GM19328 (cell line): ENCODE results near the gene MARS1.

ENCODE experiments used
- ATAC-seq: cut with Tn5 transposase; IDR thresholded peaks from one replicate; pipeline ENCODE4 v1.9.1; 2021; ENCODE audit warnings: mild to moderate bottlenecking, moderate library complexity; ENCODE audit not compliant: unreplicated experiment

Gene MARS1

DNA sequence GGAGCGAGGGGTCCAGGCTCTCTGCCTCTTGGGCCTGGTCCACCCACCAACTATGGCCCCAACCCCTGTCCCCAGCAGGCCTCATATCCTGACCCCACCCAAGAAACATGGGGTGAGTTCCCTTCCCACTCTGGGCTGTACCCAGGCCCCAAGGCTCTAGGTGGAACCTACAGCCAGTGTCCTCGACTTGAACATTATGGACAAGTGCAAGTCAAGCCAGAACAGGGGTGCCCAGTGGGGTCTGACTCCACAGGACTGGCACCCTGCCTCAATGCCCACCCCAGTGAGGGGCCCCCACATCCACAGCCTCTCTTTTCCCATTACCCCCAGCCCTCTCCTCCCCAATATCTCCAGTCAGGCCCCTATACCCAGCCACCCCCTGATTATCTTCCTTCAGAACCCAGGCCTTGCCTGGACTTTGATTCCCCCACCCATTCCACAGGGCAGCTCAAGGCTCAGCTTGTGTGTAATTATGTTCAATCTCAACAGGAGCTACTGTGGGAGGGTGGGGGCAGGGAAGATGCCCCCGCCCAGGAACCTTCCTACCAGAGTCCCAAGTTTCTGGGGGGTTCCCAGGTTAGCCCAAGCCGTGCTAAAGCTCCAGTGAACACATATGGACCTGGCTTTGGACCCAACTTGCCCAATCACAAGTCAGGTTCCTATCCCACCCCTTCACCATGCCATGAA, 16.8 kb upstream of the MARS1 start:
- no peak for ATAC-seq

DNA sequence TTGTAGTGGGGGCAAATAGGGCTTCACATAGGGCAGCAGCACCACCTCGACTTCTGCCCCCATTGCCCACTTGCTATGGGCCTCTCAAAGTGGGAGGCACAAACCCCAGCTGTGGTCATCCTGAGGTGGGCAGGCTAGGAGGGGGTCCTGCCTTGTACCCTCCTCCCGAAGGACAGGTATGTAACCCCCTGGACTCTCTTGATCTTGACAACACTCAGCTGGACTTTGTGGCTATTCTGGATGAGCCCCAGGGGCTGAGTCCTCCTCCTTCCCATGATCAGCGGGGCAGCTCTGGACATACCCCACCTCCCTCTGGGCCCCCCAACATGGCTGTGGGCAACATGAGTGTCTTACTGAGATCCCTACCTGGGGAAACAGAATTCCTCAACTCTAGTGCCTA, 16.2 kb upstream of the MARS1 start:
- ATAC-seq, result no peak

DNA sequence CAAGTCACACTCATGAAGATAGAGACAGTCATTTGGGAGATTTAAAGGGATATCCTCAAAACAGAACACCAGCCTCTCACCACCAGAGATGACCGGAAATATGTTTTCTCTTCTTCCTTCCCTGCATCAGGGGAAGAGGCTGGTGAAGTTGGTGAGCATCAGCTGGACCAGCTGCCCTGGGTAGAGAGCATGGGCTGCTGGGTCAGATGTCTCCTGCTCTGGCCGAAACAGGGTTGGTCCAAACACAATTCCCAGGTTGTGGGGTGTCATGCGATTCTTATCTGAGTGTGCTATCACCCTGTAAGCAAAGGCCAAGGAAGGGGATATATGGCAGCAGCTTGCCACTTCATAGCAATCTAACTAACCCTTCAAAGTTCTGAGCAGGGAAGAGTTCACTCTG, 15.5 kb upstream of the MARS1 start:
- no peak for ATAC-seq

- no peak for ATAC-seq
These were observed 14.5 kb upstream of the MARS1 start for GRCh38 chr12:57473392-57473791.

DNA sequence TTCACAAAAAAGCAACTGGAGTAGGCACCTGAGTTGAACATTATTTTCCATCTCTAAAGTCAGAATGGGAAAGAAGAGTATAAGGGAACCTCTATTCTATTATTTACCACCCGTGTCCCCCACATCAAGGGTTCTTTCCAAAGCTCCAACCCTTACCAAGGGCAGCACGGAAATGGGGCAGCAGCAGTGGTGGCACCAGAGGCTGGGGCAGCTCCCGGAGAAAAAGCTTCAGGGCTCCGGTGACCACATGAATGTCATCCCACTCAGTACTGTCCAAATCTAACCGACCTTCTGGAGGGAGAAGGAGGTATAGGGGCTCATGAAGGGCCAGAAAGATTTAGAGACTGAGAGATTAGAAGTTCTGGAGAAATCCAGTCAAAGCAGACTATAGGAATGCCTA, 14.0 kb upstream of the MARS1 start:
- no peak for ATAC-seq

GRCh38 chr12:57474430-57474829, 13.4 kb upstream of the MARS1 start:
- no peak for ATAC-seq

GRCh38 chr12:57474862-57475261, 13.0 kb upstream of the MARS1 start:
- no peak for ATAC-seq

DNA sequence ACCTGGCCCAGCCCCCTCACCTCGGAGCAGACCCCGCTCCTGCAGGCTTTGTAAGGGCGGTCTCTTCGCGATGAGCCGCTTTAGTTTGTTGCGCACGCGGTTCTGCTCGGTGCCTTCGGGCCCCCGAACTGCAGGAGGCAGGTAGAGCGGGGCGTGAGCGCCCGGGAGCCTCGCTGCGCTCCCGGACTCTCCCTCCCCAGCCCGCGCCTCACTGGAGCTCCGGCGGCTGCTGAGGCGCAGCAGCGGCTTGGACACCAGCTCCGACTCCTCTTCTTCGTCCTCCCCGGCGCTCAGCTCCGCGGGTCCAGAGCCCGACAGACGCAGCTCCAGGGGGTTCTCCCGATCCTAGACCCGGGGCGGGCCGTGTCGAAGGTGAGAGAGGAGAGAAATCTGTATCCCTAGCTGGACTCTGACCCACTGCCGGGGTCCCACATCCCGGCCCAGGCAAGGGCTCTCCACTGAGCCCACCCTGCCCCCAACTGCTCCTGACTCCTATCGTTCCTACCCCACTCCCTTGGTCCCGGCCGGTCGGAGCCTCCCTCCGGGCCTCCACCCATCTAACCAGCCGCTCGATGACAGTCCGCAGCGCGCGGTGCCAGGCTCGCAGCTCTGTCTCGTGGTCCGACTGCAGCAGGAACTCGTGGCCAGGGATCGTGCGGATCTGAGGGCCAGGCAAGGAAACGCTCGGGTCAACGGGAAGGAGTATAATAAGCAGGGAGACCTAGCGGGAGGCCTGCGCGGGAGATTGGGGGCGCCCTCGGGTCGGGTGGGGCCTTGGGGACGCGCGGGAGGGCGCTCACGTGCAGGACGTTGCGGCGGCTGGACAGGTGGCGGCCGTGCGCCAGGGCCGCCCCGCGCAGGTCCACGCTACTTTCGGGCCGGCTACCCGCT, 12.4 kb upstream of the MARS1 start:
- ATAC-seq, result no peak

- peak; percentile 27 for ATAC-seq
These were observed 11.5 kb upstream of the MARS1 start for GRCh38 chr12:57476162-57476992.

- no peak for ATAC-seq
These were observed 10.7 kb upstream of the MARS1 start for GRCh38 chr12:57476993-57477709.

- ATAC-seq, result no peak
These were observed 9.9 kb upstream of the MARS1 start for GRCh38 chr12:57477710-57478681.

DNA sequence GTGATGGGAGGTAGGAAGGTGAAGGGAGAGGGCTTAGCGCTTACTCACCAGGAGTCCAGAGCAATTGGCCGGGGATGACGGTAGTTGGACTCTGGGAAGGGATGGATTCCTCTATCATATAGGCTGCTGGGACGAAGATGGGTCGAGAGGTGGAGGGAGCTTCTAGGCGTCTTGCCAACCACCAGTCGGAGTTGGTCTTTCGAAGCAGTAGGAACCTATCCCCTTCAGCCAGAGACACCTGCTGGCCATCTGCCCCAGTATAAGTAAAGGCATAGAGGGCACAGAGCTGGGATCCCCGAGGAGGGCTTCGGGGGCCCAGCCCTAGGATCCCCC, 8.9 kb upstream of the MARS1 start:
- ATAC-seq, result no peak

- no peak for ATAC-seq
These were observed 8.3 kb upstream of the MARS1 start, which contains the start of gene ARHGAP9 for GRCh38 chr12:57479376-57480115. TSS of gene ARHGAP9 (minus strand) at chr12:57479866. CDS start at chr12:57479406, 460 bp downstream.

- no peak for ATAC-seq
These were observed 6.2 kb upstream of the MARS1 start for GRCh38 chr12:57481671-57482070.

DNA sequence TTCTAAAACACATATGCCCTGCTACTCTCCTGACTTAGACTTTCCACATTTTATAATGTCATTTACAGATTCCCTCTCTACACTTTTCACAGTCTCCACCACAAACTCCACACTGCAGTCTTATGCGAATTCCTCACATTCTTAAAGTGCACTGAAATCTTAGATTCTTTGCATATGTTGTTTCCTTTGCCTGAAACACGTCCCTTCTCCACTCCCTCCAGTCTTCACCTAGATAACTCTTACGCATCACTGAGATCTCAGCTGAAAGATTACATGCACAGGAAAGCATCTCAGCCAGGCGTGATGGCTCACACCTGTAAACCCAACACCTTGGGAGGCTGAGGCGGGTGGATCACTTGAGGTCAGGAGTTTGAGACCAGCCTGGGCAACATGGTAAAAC, 4.4 kb upstream of the MARS1 start:
- no peak for ATAC-seq

GRCh38 chr12:57485695-57486094, 2.2 kb upstream of the MARS1 start:
- ATAC-seq, result no peak

DNA sequence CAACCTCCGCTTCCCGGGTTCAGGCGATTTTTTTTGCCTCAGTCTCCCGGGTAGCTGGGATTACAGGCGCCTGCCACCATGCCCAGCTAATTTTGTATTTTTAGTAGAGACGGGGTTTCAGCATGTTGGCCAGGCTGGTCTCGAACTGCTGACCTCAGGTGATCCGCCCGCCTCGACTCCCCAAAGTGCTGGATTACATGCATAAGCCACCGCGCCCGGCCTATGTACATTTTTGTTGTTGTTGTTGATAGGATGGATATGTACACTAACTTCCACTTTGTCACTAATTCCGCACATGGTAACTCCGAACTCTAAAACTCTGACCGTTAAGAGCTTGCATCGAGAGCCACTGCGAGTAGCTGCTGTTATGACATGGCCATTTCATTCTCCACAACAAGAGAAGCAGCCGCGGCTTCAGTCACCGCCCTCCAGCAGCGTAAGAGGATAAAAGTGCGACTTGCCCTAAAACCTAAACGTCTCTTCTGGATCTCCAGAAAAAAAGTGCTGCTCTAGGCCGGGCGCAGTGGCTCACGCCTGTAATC, 742 bp upstream of the MARS1 start:
- no peak for ATAC-seq

DNA sequence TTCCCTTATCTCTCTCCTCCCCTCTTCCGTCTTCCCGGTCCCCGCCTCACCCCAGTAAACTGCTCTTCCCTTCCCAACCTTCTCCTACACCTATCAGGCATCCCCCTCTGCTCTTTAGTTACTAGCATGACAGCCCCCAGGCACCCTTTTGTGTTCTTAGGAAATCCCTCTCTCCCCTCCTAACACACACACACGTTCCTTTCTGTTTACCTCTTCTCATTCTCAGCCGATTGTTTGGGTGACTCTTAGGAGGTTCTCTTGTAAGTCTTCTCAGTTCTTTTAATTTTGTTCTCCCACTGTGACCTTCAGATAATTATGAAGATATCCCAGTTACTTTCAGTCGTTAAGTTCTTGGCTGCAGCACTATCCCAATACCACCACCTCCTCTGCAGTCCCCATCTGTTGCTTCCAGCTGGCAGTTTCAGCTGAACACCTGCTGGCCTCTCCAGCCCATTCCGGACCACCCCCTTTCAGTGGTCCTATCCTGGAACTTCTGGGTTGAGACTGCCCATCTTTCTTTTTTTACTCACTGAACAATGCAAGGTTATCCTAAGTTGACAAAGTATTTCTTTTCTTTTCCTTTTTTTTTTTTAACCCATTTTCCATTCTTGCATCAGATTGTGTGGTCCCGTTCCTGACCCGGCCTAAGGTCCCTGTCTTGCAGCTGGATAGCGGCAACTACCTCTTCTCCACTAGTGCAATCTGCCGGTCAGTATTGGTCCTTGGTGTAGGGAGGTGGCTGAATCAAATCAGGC, 711 bp downstream of the MARS1 start:
- no peak for ATAC-seq
